ENCODE data around the gene APOB. TPM values are rescaled to one million over a fixed set of nuclear protein-coding genes. Genes with fewer than 3 reads are reported as not detected.

The APOB gene
- total and polyA plus RNA-seq, 10 of the 15 experiments (the other 5 are each of a cell fraction or from before 2014, with no cell fraction given), result 1.4 TPM; not detected in 9

DNA sequence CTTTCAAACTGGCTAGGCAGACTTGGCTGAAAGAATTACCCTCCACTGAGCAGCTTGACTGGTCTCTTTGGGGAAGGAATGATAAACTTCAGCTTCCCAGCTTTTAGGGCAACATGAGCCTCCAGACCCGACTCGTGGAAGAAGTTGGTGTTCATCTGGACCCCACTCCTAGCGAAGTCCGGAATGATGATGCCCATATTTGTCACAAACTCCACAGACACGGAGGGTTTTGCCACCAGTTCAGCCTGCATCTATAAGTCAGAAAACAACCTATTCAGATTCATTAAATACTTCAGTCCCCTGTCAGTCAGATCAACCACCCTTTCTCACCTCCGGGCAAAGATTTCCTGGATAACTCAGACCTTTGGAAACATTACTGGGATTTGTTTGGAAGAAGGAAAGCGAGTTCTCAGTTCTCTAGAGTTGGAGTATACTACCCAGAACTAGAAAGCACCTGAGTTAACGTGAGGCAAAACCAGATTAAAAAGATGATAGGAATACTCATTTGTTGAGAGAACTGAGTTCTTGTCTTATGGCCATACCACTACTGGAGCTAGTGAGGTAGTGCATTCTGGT, 21.0 kb downstream of the APOB start (continued):
- TF ChIP-seq JUNB (IDR thresholded peaks at IDR 0.05), result no peak
- no peak for TF ChIP-seq GABPA (IDR thresholded peaks at IDR 0.05; ENCODE audit: low read depth)
- no peak for TF ChIP-seq EED (IDR thresholded peaks at IDR 0.05; ENCODE audit: low read depth)
- TF ChIP-seq, protein P1, sequence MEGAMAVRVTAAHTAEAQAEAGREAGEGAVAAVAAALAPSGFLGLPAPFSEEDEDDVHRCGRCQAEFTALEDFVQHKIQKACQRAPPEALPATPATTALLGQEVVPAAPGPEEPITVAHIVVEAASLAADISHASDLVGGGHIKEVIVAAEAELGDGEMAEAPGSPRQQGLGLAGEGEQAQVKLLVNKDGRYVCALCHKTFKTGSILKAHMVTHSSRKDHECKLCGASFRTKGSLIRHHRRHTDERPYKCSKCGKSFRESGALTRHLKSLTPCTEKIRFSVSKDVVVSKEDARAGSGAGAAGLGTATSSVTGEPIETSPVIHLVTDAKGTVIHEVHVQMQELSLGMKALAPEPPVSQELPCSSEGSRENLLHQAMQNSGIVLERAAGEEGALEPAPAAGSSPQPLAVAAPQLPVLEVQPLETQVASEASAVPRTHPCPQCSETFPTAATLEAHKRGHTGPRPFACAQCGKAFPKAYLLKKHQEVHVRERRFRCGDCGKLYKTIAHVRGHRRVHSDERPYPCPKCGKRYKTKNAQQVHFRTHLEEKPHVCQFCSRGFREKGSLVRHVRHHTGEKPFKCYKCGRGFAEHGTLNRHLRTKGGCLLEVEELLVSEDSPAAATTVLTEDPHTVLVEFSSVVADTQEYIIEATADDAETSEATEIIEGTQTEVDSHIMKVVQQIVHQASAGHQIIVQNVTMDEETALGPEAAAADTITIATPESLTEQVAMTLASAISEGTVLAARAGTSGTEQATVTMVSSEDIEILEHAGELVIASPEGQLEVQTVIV (IDR thresholded peaks at IDR 0.05; ENCODE audit: borderline replicate concordance, partially characterized antibody), result no peak
- no peak for TF ChIP-seq IKZF2 (IDR thresholded peaks at IDR 0.05)
- no peak for TF ChIP-seq RAD21 (IDR thresholded peaks at IDR 0.05; ENCODE audit: insufficient read depth, low read depth, low read length)
- TF ChIP-seq CHD1 (IDR thresholded peaks at IDR 0.05; ENCODE audit: low read depth, low read length), result no peak
- no peak for TF ChIP-seq RCOR1 (conservative IDR thresholded peaks at IDR 0.05; ENCODE audit: low read depth, low read length)

DNA sequence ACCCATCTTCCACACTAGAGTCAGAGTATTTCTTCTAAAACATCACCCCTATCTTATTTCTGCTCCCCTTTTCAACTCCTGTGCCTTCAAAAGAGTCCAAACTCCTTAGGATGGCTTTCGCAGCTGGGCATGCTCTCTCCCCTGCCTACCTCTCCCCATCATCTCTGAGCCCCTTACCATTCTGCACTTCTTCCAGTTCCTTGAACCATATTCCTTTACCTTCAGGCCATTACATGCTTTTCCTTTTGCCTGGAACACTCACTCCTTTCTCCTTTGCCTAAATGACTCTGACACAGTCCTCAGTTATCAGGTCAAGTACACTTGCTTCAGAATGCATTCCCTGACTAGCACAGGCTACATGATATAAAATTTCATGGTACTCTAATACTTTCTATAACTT, 22.4 kb downstream of the APOB start:
- H3K27me3 ChIP-seq (replicated peaks in 1 of 2; ENCODE audit: control insufficient read depth in 2 of 2, insufficient read depth in 2 of 2, low read length in 1 of 2), result no peaks in the 10 kb centered on the region; a peak in 1 of 4 replicates
- ChIA-PET RAD21 (ENCODE audit: unreplicated experiment) (no interaction called here), POLR2A (no interaction called here), SMC1A (ENCODE audit: uncharacterized antibody, unreplicated experiment) (no interaction called here), CTCF (no interaction called here)
- no peaks in the 10 kb centered on the region for H3K36me3 ChIP-seq (ENCODE audit: control insufficient read depth in 2 of 2, insufficient read depth in 2 of 2, low read length in 1 of 2)
- FAIRE-seq, result no peak
- H3K4me3 ChIP-seq, result no peak overlapping the region
- TF ChIP-seq ZNF384 (IDR thresholded peaks at IDR 0.05; ENCODE audit: borderline replicate concordance, low read depth, low read length) (no peak), HDAC2 (IDR thresholded peaks at IDR 0.05) (no peak), MYB (IDR thresholded peaks at IDR 0.05; ENCODE audit: borderline replicate concordance, low read depth, low read length) (no peak), FOS (IDR thresholded peaks at IDR 0.05; ENCODE audit: borderline replicate concordance, extremely low read depth, insufficient read length) (no peak), NR2C1 (IDR thresholded peaks at IDR 0.05) (no peak), CREB1 (IDR thresholded peaks at IDR 0.05; ENCODE audit: low read depth) (no peak), BRCA1 (IDR thresholded peaks at IDR 0.05; ENCODE audit: low read depth, low read length) (no peak), DPF2 (IDR thresholded peaks at IDR 0.05) (no peak)
- TF ChIP-seq, protein P2, sequence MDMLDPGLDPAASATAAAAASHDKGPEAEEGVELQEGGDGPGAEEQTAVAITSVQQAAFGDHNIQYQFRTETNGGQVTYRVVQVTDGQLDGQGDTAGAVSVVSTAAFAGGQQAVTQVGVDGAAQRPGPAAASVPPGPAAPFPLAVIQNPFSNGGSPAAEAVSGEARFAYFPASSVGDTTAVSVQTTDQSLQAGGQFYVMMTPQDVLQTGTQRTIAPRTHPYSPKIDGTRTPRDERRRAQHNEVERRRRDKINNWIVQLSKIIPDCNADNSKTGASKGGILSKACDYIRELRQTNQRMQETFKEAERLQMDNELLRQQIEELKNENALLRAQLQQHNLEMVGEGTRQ (IDR thresholded peaks at IDR 0.05; ENCODE audit: borderline replicate concordance, low read depth, low read length), result no peak
- H3K79me2 ChIP-seq (ENCODE audit: control insufficient read depth, insufficient read depth, low read length), result no peaks in the 10 kb centered on the region
- H2AFZ ChIP-seq (ENCODE audit: control insufficient read depth, low read depth, low read length), result no peak overlapping the region
- H3K4me1 ChIP-seq (ENCODE audit: control insufficient read depth, insufficient read depth, low read length), result no peaks in the 10 kb centered on the region
- H3K27ac ChIP-seq (ENCODE audit: control insufficient read depth, insufficient read depth), result no peak overlapping the region
- H4K20me1 ChIP-seq (ENCODE audit: control insufficient read depth, insufficient read depth), result no peaks in the 10 kb centered on the region
- in situ Hi-C loops (cut with MboI), result no loop called here
- DNase-seq (ENCODE audit: low read depth, low spot score), result no peak
- H3K9ac ChIP-seq (ENCODE audit: control insufficient read depth, insufficient read depth, low read length), result no peak overlapping the region
- H3K4me2 ChIP-seq (ENCODE audit: control insufficient read depth, insufficient read depth), result no peak overlapping the region
- intact Hi-C loops (cut with micrococcal nuclease; ENCODE audit: unreplicated experiment), result no loop called here
- no peak for ATAC-seq
- no TSS peak for BruUV-seq (replicated peaks)
- 85% methylated on average over 1 of the region's 1 CpG for WGBS (ENCODE audit: insufficient coverage, insufficient replicate concordance, low lambda C conversion rate, missing lambda C conversion rate)
- no peaks in the 10 kb centered on the region for H3K9me3 ChIP-seq (replicated peaks; ENCODE audit: control insufficient read depth, insufficient read depth, low read length)
